H9 (cell line): ENCODE data around the gene TXLNG. TPM values are rescaled to one million over a fixed set of nuclear protein-coding genes. Genes with fewer than 3 reads are reported as not detected.

Experiments used
- DNase-seq: peaks from one replicate; pipeline ENCODE4 v3.0.0-alpha.2; 2017
- H2AFZ ChIP-seq: one replicate; pipeline ENCODE4 v1.6.1; 2013; ENCODE audit warnings: mild to moderate bottlenecking, low read length, control low read depth, moderate library complexity
- H2AK5ac ChIP-seq: 2 replicates; pipeline ENCODE4 v1.6.1; 2013; ENCODE audit warnings: low read length, control low read depth, mixed read lengths; ENCODE audit not compliant: insufficient read length
- H2BK120ac ChIP-seq: one replicate; pipeline ENCODE4 v1.6.1; 2013; ENCODE audit warnings: low read depth, mild to moderate bottlenecking, low read length, control low read depth, inconsistent platforms; ENCODE audit not compliant: poor library complexity, severe bottlenecking
- H2BK12ac ChIP-seq: 2 replicates; pipeline ENCODE4 v1.6.1; 2013; ENCODE audit warnings: low read length, control low read depth, mixed read lengths, low read depth; ENCODE audit not compliant: insufficient read length
- H2BK15ac ChIP-seq: 2 replicates; pipeline ENCODE4 v1.6.1; 2013; ENCODE audit warnings: low read depth, low read length, control low read depth
- H2BK20ac ChIP-seq: one replicate; pipeline ENCODE4 v1.6.1; 2013; ENCODE audit warnings: low read depth, mild to moderate bottlenecking, low read length, control low read depth, inconsistent platforms; ENCODE audit not compliant: poor library complexity, severe bottlenecking
- H2BK5ac ChIP-seq: 2 replicates; pipeline ENCODE4 v1.6.1; 2013; ENCODE audit warnings: low read length, control low read depth, mixed read lengths; ENCODE audit not compliant: insufficient read length
- H3K14ac ChIP-seq: 2 replicates; pipeline ENCODE4 v1.6.1; 2013; ENCODE audit warnings: low read length, control low read depth; ENCODE audit not compliant: insufficient read depth
- H3K18ac ChIP-seq: 2 replicates; pipeline ENCODE4 v1.6.1; 2013; ENCODE audit warnings: low read depth, mild to moderate bottlenecking, mixed read lengths, low read length, control low read depth; ENCODE audit not compliant: insufficient read length
- H3K23ac ChIP-seq: 2 replicates; pipeline ENCODE4 v1.6.1; 2013; ENCODE audit warnings: low read length, control low read depth, mixed read lengths, low read depth; ENCODE audit not compliant: insufficient read length
- H3K23me2 ChIP-seq: 2 replicates; pipeline ENCODE4 v1.6.1; 2013; ENCODE audit warnings: low read depth, mild to moderate bottlenecking, mixed read lengths, low read length, control low read depth; ENCODE audit not compliant: insufficient read length, poor library complexity, severe bottlenecking
- H3K27ac ChIP-seq: 2 replicates; pipeline ENCODE4 v1.5.1; 2013; ENCODE audit warnings: low read length, control low read depth, mixed read lengths, low read depth; ENCODE audit not compliant: insufficient read length
- H3K27me3 ChIP-seq: 2 replicates; pipeline ENCODE4 v1.6.1; 2013; ENCODE audit warnings: low read length, control low read depth, inconsistent platforms; ENCODE audit not compliant: insufficient read depth
- H3K4ac ChIP-seq: 2 replicates; pipeline ENCODE4 v1.6.1; 2013; ENCODE audit warnings: low read depth, mild to moderate bottlenecking, control low read depth, inconsistent platforms, low read length, moderate library complexity
- H3K4me1 ChIP-seq: 2 replicates; pipeline ENCODE4 v1.6.1; 2013; ENCODE audit warnings: low read length, control low read depth, inconsistent platforms; ENCODE audit not compliant: insufficient read depth
- H3K4me2 ChIP-seq: 2 replicates; pipeline ENCODE4 v1.6.1; 2013; ENCODE audit warnings: low read length, control low read depth, mixed read lengths; ENCODE audit not compliant: insufficient read length, insufficient read depth
- H3K56ac ChIP-seq: 2 replicates; pipeline ENCODE4 v1.6.1; 2013; ENCODE audit warnings: low read depth, mild to moderate bottlenecking, mixed read lengths, low read length, control low read depth; ENCODE audit not compliant: insufficient read length
- H3K79me1 ChIP-seq: 2 replicates; pipeline ENCODE4 v1.6.1; 2013; ENCODE audit warnings: low read depth, mild to moderate bottlenecking, moderate library complexity, low read length, control low read depth, inconsistent platforms; ENCODE audit not compliant: insufficient read depth, poor library complexity, severe bottlenecking
- H3K79me2 ChIP-seq: 2 replicates; pipeline ENCODE4 v1.6.1; 2013; ENCODE audit warnings: low read length, control low read depth, inconsistent platforms; ENCODE audit not compliant: insufficient read depth
- H3K9ac ChIP-seq: 2 replicates; pipeline ENCODE4 v1.6.1; 2013; ENCODE audit warnings: low read length, control low read depth, mixed read lengths; ENCODE audit not compliant: insufficient read length; ENCODE audit errors: extremely low read depth
- H3K9me3 ChIP-seq: one replicate; pipeline ENCODE4 v1.6.1; 2013; ENCODE audit warnings: low read depth, low read length, inconsistent platforms; ENCODE audit not compliant: control insufficient read depth
- H3T11ph ChIP-seq: one replicate; pipeline ENCODE4 v1.6.1; 2013; ENCODE audit warnings: mild to moderate bottlenecking, low read length, control low read depth, inconsistent platforms
- H4K20me1 ChIP-seq: one replicate; pipeline ENCODE4 v1.6.1; 2013; ENCODE audit not compliant: control insufficient read depth, insufficient read length, insufficient read depth
- H4K5ac ChIP-seq: 2 replicates; pipeline ENCODE4 v1.6.1; 2013; ENCODE audit warnings: low read depth, mild to moderate bottlenecking, mixed read lengths, low read length, control low read depth; ENCODE audit not compliant: insufficient read length
- H4K8ac ChIP-seq: replicated peaks from 2 replicates; pipeline ENCODE4 v1.6.1; 2013; ENCODE audit warnings: low read length, control low read depth, mixed read lengths, low read depth; ENCODE audit not compliant: insufficient read length
- H4K91ac ChIP-seq: 2 replicates; pipeline ENCODE4 v1.6.1; 2013; ENCODE audit warnings: low read depth, mild to moderate bottlenecking, moderate library complexity, mixed read lengths, low read length, control low read depth; ENCODE audit not compliant: insufficient read length
- H3K27ac Mint-ChIP-seq, 3 experiments: 2 replicates in 2 of 3; 3 replicates in 1 of 3; pipeline ENCODE4 v1.8.0; 2020 to 2021; ENCODE audit warnings: mixed read lengths in 3 of 3, mild to moderate bottlenecking in 1 of 3, moderate library complexity in 1 of 3
- H3K27me3 Mint-ChIP-seq: 2 replicates; pipeline ENCODE4 v1.8.0; 2021; ENCODE audit warnings: low read depth, mild to moderate bottlenecking, moderate library complexity, mixed read lengths
- H3K36me3 Mint-ChIP-seq, 3 experiments: 2 replicates in 2 of 3; 3 replicates in 1 of 3; pipeline ENCODE4 v1.8.0; 2020 to 2021; ENCODE audit warnings: low read depth in 3 of 3, mixed read lengths in 3 of 3; ENCODE audit not compliant: insufficient read depth in 1 of 3
- H3K4me1 Mint-ChIP-seq, 2 experiments: 2 replicates each; pipeline ENCODE4 v1.8.0; 2020; ENCODE audit warnings: mixed read lengths in 2 of 2
- H3K4me3 Mint-ChIP-seq, 2 experiments: 2 replicates in 1 of 2; 3 replicates in 1 of 2; pipeline ENCODE4 v1.8.0; 2020 to 2021; ENCODE audit warnings: mild to moderate bottlenecking in 2 of 2, mixed read lengths in 2 of 2, moderate library complexity in 1 of 2
- H3K9me3 Mint-ChIP-seq, 2 experiments: 2 replicates in 1 of 2; 3 replicates in 1 of 2; pipeline ENCODE4 v1.8.0; 2020; ENCODE audit warnings: mild to moderate bottlenecking in 2 of 2, mixed read lengths in 2 of 2, moderate library complexity in 1 of 2
- CTCF ChIP-seq: fragments of 200-600 bp; sonication (generic); conservative IDR thresholded peaks from 3 replicates; pipeline ENCODE4 v1.8.0; 2021; ENCODE audit warnings: antibody characterized with exemption, mild to moderate bottlenecking
- WGBS: extraction: QIAGEN DNeasy Blood & Tissue Kit; methylation state at CpG from one replicate; pipeline ENCODE4 v1.1.7; 2013; ENCODE audit warnings: missing lambda C conversion rate, low lambda C conversion rate, mixed read lengths; ENCODE audit not compliant: insufficient read length; ENCODE audit errors: extremely low coverage; 5-methylcytosine and 5-hydroxymethylcytosine counted together
- total RNA-seq: library from RNA; stranded (reverse); gene quantifications from 2 replicates; pipeline ENCODE4 v1.2.1, GENCODE V29; 2021

TXLNG gene
- total RNA-seq, 1 experiment from 2014 or later = 90.7 TPM

DNA sequence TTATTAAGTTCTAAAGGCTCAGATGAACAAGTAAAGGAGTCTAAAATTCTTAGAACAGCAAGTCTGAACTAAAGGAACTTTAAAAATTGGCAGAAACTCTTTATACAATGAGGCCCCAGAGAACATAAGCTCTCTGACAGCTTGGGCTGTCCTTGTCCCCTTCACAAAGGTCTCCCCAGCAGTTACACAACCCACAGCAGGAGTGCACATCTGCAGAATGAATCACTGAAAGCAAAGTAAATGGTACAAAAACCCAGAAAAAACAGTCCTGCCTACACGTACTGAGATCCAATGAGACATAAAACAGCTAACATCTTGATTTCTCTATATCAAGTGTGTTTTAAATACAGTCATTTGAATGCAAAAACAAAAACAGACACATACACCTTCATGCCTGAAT is 65.2 kb downstream of the TXLNG start:
- Histone ChIP-seq H3K79me1 (peaks cover 3% of the 10 kb centered on the region), H2BK20ac (no peak overlapping the region), H3K27me3 (no peaks in the 10 kb centered on the region), H4K20me1 (no peaks in the 10 kb centered on the region), H4K91ac (no peak overlapping the region), H3K14ac (no peak overlapping the region), H3K9ac (no peak overlapping the region), H3K23ac (no peak overlapping the region), H3K4me1 (no peaks in the 10 kb centered on the region), H3T11ph (no peak overlapping the region), H3K18ac (no peak overlapping the region), H2BK5ac (no peak overlapping the region), H3K27ac (no peak overlapping the region), H3K56ac (no peak overlapping the region), H3K9me3 (no peaks in the 10 kb centered on the region), H3K4ac (no peak overlapping the region), H4K5ac (no peak overlapping the region), H3K79me2 (no peaks in the 10 kb centered on the region), H2BK15ac (no peak overlapping the region), H2AFZ (no peak overlapping the region), H2BK12ac (no peak overlapping the region), H3K23me2 (no peaks in the 10 kb centered on the region), H3K4me2 (no peak overlapping the region), H2BK120ac (no peak overlapping the region), H4K8ac (no peak overlapping the region), H2AK5ac (no peak overlapping the region)
- no CpG with 5 or more reads among the region's 1 CpG for WGBS
- Mint-ChIP-seq H3K27me3 (no peaks in the 10 kb centered on the region), H3K4me1 (peaks cover 3 to 4% of the 10 kb centered on the region in 2 experiments; a peak in 2 of 4 replicates), H3K36me3 (peaks cover 60 to 94% (median 91%) of the 10 kb centered on the region in 3 experiments; a peak in 6 of 7 replicates), H3K4me3 (no peak overlapping the region), H3K27ac (peak overlapping the region in 1 of 3 experiments; percentile 79; a peak in 2 of 7 replicates), H3K9me3 (no peaks in the 10 kb centered on the region)
- TF ChIP-seq CTCF = no peak
- DNase-seq = no peak
